GM18951 (cell line): ENCODE results near the gene LINGO3.

ENCODE experiments used
- POLR2A ChIP-seq: IDR thresholded peaks from 4 replicates; pipeline ENCODE4 v1.6.1; 2011; ENCODE audit warnings: mild to moderate bottlenecking; ENCODE audit not compliant: insufficient read length, insufficient read depth; ENCODE audit errors: extremely low read depth
- in situ Hi-C: fragments of 300-500 bp; cut with MboI; formaldehyde crosslinking; loops from one replicate; pipeline ENCODE4 v1.12.0; 2022; ENCODE audit warnings: low sequenced_read_pairs, mixed read lengths, inconsistent platforms; ENCODE audit not compliant: unreplicated experiment

The LINGO3 gene

GRCh38 chr19:2312820-2313501 lies 5.0 kb upstream of the LINGO3 start:
- no peak for TF ChIP-seq POLR2A
- in situ Hi-C loops = no loop called here

- in situ Hi-C loops = no loop called here
These were observed 3.1 kb upstream of the LINGO3 start for GRCh38 chr19:2311093-2311492.

GRCh38 chr19:2309734-2310362 lies 1.9 kb upstream of the LINGO3 start:
- in situ Hi-C loops = no loop called here

More at GRCh38 chr19:2311093-2311492, 3.1 kb upstream of the LINGO3 start:
- TF ChIP-seq POLR2A = no peak

GRCh38 chr19:2307518-2308012 lies 389 bp downstream of the LINGO3 start:
- in situ Hi-C loops = no loop called here
- no peak for TF ChIP-seq POLR2A

More at GRCh38 chr19:2309734-2310362, 1.9 kb upstream of the LINGO3 start:
- no peak for TF ChIP-seq POLR2A

GRCh38 chr19:2306971-2307370 lies 983 bp downstream of the LINGO3 start:
- TF ChIP-seq POLR2A = no peak
- in situ Hi-C loops = no loop called here

GRCh38 chr19:2306281-2306806 lies 1.6 kb downstream of the LINGO3 start:
- in situ Hi-C loops = no loop called here
- TF ChIP-seq POLR2A = no peak

GRCh38 chr19:2305452-2306280 lies 2.3 kb downstream of the LINGO3 start:
- TF ChIP-seq POLR2A = no peak
- in situ Hi-C loops = no loop called here

GRCh38 chr19:2303211-2303798 lies 4.6 kb downstream of the LINGO3 start:
- no peak for TF ChIP-seq POLR2A
- in situ Hi-C loops = no loop called here

GRCh38 chr19:2302319-2303210 lies 5.4 kb downstream of the LINGO3 start:
- TF ChIP-seq POLR2A = no peak
- in situ Hi-C loops = no loop called here

GRCh38 chr19:2300533-2300932 lies 7.4 kb downstream of the LINGO3 start:
- in situ Hi-C loops = no loop called here
- no peak for TF ChIP-seq POLR2A

GRCh38 chr19:2296141-2296540 lies 11.8 kb downstream of the LINGO3 start:
- TF ChIP-seq POLR2A = no peak
- in situ Hi-C loops = loop anchor here (25.0 kb wide), 1 partner anchor 316 kb away; no protein-coding TSS in a partner anchor
